SK-N-MC (cell line): Measurements from ENCODE around the gene VASH1.
"Not testable (repeated sequence)": the region's sequence is repeated elsewhere in the genome, so short reads cannot be mapped to it uniquely, and the experiment has no call there.

ENCODE experiments used
- DNase-seq: peaks from one replicate; pipeline ENCODE4 v3.0.0-alpha.2; 2011; ENCODE audit warnings: low read depth, low spot score
- H3K27ac ChIP-seq: fragments of 200-600 bp; sonication (generic); 2 replicates; pipeline ENCODE4 v1.5.1; 2016; ENCODE audit warnings: mixed run types
- H3K36me3 ChIP-seq: fragments of 200-600 bp; sonication (generic); 2 replicates; pipeline ENCODE4 v1.6.1; 2017; ENCODE audit warnings: antibody characterized with exemption, low read length, mixed read lengths; ENCODE audit not compliant: insufficient read depth
- H3K4me3 ChIP-seq: fragments of 200-600 bp; sonication (generic); 2 replicates; pipeline ENCODE4 v1.5.1; 2016
- H3K9ac ChIP-seq: fragments of 200-600 bp; sonication (generic); 2 replicates; pipeline ENCODE4 v1.8.0; 2017; ENCODE audit warnings: mixed run types, mixed read lengths; ENCODE audit not compliant: insufficient read length
- H3K9me3 ChIP-seq: fragments of 200-600 bp; sonication (generic); 2 replicates; pipeline ENCODE4 v1.6.1; 2017; ENCODE audit warnings: low read depth, mild to moderate bottlenecking, antibody characterized with exemption, low read length, moderate library complexity, mixed read lengths
- EZH2 ChIP-seq: fragments of 200-600 bp; sonication (generic); IDR thresholded peaks from one replicate; pipeline ENCODE4 v1.6.1; 2017; ENCODE audit warnings: antibody characterized with exemption
- FOXP2 ChIP-seq: optimal IDR thresholded peaks from 2 replicates; pipeline ENCODE3; 2011; ENCODE audit warnings: mild to moderate bottlenecking, moderate library complexity; ENCODE audit not compliant: insufficient read depth; ENCODE audit errors: extremely low read length, control extremely low read depth
- POLR2AphosphoS5 ChIP-seq: IDR thresholded peaks from 2 replicates; pipeline ENCODE4 v1.6.1; 2012; ENCODE audit warnings: mild to moderate bottlenecking, low read depth, low read length, borderline replicate concordance

Gene VASH1

DNA sequence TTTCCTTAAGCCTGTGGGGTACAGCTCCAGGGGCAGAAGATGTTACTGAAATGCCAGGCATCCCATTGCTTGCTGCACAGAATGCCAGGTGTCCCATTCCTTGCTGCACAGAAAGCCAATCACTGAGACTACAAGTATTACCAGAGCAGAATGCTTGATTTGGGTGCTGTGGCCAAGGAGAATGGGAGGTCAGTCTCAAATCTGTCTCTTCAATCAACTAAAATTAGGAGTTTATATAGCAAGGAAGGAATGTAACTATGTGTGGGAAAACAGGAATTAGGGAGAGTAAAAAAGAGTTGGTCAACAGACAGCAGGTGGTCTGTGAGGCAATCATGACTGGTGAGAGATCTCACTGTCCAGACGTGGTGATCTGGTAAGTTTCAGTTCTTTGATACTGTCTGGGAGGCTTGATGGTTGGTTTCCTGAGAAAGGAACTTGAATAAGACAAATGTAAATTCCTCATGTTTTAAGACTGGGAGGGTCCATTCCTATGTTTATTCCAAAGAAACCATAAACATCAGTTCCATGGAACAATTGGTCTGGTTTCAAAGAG, 31.2 kb upstream of the VASH1 start:
- no peaks in the 10 kb centered on the region for H3K36me3 ChIP-seq
- no peak overlapping the region for H3K4me3 ChIP-seq
- DNase-seq, result no peak
- H3K27ac ChIP-seq, result no peak overlapping the region
- H3K9ac ChIP-seq, result no peak overlapping the region
- no peak for TF ChIP-seq FOXP2
- TF ChIP-seq EZH2, result no peak
- TF ChIP-seq POLR2AphosphoS5, result no peak
- H3K9me3 ChIP-seq, result no peaks in the 10 kb centered on the region

DNA sequence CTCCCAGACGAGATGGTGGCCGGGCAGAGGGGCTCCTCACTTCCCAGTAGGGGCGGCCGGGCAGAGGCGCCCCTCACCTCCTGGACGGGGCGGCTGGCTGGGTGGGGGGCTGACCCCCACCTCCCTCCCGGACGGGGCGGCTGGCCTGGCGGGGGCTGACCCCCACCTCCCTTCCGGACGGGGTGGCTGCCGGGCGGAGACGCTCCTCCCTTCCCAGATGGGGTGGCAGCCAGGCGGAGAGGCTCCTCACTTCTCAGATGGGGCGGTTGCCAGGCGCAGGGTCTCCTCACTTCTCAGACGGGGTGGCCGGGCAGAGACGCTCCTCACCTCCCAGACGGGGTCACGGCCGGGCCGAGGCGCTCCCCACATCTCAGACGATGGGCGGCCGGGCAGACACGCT, 26.8 kb upstream of the VASH1 start:
- DNase-seq, H3K27ac ChIP-seq, H3K36me3 ChIP-seq, H3K4me3 ChIP-seq, H3K9ac ChIP-seq, H3K9me3 ChIP-seq: not testable (repeated sequence)

DNA sequence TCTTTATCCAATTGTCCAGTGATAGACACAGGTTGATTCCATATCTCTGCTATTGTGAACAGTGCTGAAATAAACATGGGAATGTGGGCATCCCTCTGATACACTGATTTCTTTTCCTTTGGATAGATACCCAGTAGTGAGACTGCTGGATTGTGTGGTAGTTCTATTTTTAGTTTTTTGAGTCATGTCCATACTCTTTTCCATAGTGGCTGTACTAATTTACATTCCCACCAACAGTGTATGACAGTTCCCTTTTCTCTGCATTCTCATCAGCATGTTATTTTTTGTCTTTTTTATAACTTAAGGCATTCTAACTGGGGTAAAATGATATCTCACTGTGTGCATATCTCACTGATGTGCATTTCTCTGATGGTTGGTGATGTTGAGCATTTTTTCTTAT, 24.8 kb upstream of the VASH1 start:
- Histone ChIP-seq H3K4me3 (no peak overlapping the region), H3K36me3 (no peaks in the 10 kb centered on the region), H3K9ac (no peak overlapping the region), H3K27ac (no peak overlapping the region), H3K9me3 (peaks cover 3% of the 10 kb centered on the region)
- DNase-seq, result no peak
- TF ChIP-seq POLR2AphosphoS5, result no peak

DNA sequence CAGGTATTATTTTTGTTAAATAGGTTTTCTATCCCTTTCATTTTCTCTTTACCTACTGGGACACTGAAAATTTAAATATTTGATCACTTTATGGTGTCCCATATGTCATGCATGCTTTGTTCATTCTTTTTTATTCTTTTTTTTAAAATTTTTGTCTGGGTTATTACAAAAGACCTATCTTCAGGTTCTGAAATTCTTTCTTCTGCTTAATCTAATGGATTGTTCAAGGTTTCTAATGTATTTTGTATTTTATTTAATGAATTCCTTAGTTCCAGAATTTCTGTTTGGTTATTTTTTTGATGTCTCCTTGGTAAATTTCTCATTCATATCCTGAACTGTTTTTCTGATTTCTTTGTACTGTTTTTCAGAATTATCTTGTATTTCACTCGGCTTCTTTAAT, 20.2 kb upstream of the VASH1 start:
- no peak overlapping the region for H3K4me3 ChIP-seq

DNA sequence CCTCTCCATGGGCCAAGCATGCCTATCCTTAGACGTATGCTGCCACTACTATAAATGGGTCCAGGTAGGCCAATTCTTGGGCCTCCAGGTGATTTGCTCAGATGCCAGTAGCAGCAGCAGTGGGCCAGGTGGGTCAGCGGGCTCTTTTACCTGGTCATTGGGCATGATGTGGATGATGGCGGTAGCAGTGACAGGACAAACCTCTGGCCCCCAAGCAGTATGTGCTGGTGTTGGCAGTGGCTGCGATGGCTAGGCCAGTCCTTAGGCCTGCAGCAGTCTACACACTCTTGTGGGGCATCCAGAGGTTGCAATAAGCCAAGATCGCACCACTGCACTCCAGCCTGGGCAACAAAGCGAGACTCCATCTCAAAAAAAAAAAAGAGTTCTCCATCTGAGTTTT, 19.1 kb upstream of the VASH1 start:
- no peak overlapping the region for H3K4me3 ChIP-seq
- no peak overlapping the region for H3K27ac ChIP-seq
- no peak overlapping the region for H3K9ac ChIP-seq
- DNase-seq, result no peak
- no peaks in the 10 kb centered on the region for H3K36me3 ChIP-seq
- H3K9me3 ChIP-seq, result peaks cover 3% of the 10 kb centered on the region
- TF ChIP-seq EZH2 (no peak), FOXP2 (no peak), POLR2AphosphoS5 (no peak)

More for the DNA sequence above, 20.2 kb upstream of the VASH1 start:
- H3K36me3 ChIP-seq, result no peaks in the 10 kb centered on the region
- H3K9me3 ChIP-seq, result peaks cover 3% of the 10 kb centered on the region
- no peak overlapping the region for H3K9ac ChIP-seq
- no peak for TF ChIP-seq FOXP2
- no peak for TF ChIP-seq EZH2
- TF ChIP-seq POLR2AphosphoS5, result no peak
- no peak for DNase-seq
- H3K27ac ChIP-seq, result no peak overlapping the region

DNA sequence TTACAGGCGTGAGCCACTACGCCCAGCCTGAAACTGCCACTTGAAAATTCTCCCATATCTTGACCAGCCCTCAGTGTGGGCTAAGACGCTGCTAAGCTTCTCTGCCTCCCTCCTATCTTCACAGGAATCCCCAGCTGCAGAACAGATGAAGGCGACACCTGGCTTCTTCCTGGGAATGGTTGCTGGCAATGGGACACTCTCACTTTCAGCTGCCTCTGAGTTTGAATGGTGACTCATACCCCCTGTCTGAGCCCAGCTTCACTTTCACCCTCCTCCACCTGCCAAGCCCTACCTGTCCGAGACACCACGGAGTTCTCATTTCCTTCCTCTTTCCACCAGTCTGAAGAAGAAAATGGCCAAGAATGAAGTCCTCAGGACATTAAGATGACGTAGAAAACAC, 18.3 kb upstream of the VASH1 start:
- Histone ChIP-seq H3K4me3 (no peak overlapping the region), H3K9ac (no peak overlapping the region), H3K27ac (no peak overlapping the region), H3K9me3 (peaks cover 3% of the 10 kb centered on the region), H3K36me3 (no peaks in the 10 kb centered on the region)
- DNase-seq, result no peak
- no peak for TF ChIP-seq EZH2
- no peak for TF ChIP-seq POLR2AphosphoS5
- TF ChIP-seq FOXP2, result no peak

DNA sequence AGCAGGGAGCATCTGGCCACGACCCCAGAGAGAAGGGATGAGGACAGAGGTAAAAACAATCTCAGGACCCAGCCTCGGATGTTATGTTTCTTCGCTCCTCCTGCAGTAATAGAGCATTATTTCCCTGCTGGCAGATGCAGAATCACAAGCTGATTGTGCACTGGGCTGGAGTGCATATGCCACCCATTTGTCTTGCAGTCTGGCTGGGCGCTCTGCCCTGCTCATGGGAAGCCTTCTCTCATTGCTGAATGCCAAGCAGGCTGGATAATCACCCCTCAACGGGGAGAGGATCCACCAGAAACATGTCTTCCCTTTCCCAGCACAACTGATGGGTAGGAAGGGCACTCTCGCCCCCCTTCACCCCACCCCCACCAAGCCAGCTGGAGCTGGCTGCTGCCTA, 8.5 kb upstream of the VASH1 start:
- H3K4me3 ChIP-seq, result no peak overlapping the region
- no peak for TF ChIP-seq EZH2
- no peak for TF ChIP-seq FOXP2
- no peak for TF ChIP-seq POLR2AphosphoS5
- no peak overlapping the region for H3K27ac ChIP-seq
- no peak overlapping the region for H3K9ac ChIP-seq
- H3K36me3 ChIP-seq, result no peaks in the 10 kb centered on the region
- H3K9me3 ChIP-seq, result no peaks in the 10 kb centered on the region
- DNase-seq, result no peak

DNA sequence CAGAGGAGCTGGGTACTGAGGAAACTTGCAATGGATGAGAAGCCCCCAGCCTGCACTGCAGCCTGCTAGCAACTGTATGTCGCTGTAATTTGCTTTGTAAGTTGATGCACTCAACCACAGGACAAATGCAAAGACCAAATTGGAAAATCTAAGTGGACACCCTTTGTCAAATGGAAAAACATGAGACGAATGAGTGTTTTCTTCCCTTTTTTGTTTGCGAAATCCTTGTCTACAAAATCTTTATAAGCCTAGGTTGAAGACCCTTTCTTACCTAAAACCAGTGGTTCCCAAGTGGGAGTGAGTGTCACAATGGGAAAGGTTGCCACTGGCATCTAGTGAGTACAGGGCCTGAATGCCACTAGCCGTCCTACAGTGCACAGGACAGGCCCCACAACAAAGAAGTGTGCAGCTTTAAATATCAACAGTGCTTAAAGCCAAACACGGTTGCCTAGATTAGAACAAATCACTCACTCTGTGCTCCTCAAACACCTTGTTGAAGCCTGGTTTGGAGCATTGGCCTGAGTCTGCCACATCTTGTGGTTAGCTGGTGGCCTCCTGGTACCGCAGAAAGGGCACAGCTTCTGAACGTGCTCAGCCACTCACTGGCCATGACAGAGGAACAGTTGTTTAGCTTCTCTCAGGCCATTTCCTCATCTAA, 7.6 kb upstream of the VASH1 start:
- Histone ChIP-seq H3K36me3 (no peaks in the 10 kb centered on the region), H3K27ac (no peak overlapping the region), H3K9me3 (no peaks in the 10 kb centered on the region), H3K9ac (no peak overlapping the region), H3K4me3 (no peak overlapping the region)
- TF ChIP-seq FOXP2 (no peak), EZH2 (no peak), POLR2AphosphoS5 (no peak)
- no peak for DNase-seq

DNA sequence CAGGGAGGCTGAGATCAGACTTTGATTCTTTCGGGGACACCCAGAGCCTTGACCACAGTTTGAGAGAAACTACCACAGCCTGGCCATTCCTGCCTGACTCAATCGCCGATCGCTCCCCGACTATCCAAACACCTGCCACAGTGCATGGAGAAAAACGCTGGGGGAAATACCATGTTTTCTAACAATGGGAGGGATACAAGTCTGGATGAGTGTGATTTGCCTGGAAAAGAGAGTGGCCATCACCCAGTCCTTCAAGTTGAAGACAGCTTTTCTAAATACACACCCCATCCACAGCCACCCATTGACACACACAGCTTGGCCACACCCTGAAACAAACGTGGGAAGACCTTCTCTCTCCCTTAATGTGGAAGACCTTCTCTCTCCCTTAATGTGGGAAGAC, 6.7 kb upstream of the VASH1 start:
- Histone ChIP-seq H3K9ac (no peak overlapping the region), H3K36me3 (no peaks in the 10 kb centered on the region), H3K4me3 (no peak overlapping the region), H3K27ac (no peak overlapping the region), H3K9me3 (no peaks in the 10 kb centered on the region)
- no peak for TF ChIP-seq EZH2
- no peak for TF ChIP-seq POLR2AphosphoS5
- TF ChIP-seq FOXP2, result no peak
- DNase-seq, result no peak
